ENCODE results near the gene RNF13.
"Not testable (repeated sequence)": the region's sequence is repeated elsewhere in the genome, so short reads cannot be mapped to it uniquely, and the experiment has no call there.

RNF13 gene

DNA sequence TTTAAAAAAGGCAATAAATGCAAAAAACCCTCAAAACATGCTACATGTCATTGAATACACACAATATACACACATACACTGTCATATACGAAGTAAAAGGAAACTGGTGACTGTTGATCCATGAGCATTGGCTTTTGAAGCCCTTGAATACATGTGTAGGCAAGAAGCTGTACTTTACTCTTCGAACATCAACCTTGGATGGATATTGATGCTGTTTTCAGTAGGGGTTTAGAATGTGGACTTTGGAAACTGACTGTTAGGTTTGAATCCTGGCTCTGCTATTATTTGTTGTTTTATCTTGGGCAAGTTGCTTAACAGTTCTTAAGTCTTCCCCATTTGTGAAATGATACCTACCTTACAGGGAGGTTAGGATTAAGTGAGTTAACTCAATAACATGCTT lies 30.5 kb downstream of the RNF13 start:
- no peak for DNase-seq (ENCODE audit: low read depth)

DNA sequence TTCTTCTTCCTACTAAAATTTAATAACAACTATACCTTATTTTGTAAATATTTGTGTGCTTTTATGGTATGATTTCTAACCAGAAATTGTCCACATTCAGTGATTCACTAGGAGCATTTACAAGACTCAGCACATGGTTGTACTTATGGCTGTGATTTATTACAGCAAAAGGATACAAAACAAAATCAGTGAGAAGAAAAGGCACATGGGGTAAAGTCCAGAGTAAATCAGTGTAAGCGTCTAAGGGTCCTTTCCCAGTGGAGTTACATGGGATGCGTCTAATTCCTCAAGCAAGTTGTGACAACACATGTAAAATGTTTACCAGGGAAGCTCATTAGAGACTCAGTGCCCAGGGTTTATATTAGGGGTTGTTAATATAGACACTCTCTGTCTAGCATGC lies 31.1 kb downstream of the RNF13 start:
- DNase-seq (ENCODE audit: low read depth), result no peak

DNA sequence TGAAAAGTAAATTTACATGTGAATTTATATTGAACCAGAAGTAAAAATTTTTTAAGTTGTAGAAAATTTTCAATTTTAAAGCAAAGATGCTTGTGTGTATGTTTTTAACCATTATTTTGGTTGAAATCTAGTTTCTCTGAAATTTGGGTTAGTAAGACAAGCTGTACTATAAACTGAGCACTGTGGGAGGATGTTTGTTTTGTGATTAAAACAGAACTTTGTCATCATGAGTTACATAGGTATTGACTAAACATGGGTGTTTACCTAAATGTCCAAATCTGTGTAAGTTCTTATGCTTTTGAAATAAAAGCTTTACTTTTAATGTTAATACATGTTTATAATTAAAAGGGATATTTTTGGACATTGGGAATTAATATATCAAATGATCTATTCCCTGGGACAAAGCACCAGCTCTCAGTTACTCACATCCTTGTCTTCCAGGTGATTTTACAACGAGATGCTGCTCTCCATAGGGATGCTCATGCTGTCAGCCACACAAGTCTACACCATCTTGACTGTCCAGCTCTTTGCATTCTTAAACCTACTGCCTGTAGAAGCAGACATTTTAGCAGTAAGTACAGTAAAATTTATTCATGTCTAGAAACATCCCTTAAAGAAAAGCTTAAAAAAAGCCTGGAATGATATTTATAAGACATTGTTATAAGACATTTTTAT lies 32.7 kb downstream of the RNF13 start:
- no peak for DNase-seq (ENCODE audit: low read depth)

DNA sequence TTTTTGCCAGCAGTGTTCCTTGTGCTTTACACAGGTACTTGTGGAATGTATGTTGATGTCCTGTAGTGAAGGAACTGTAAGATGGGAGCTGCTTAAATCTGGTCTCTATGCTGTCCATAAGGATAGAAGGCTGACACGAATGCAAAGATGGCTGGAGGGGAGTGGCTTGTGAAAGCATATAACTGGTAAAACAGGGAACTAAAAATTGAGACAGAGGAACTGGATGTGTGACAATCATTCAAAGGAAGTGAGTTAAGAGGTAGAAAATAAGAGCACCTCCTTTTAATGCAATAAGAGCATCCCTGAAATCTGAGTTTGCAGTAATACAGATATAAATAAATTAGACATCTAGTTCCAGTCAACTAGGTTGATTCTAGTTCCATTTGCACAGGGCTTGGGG lies 35.2 kb downstream of the RNF13 start:
- DNase-seq (ENCODE audit: low read depth), result no peak

DNA sequence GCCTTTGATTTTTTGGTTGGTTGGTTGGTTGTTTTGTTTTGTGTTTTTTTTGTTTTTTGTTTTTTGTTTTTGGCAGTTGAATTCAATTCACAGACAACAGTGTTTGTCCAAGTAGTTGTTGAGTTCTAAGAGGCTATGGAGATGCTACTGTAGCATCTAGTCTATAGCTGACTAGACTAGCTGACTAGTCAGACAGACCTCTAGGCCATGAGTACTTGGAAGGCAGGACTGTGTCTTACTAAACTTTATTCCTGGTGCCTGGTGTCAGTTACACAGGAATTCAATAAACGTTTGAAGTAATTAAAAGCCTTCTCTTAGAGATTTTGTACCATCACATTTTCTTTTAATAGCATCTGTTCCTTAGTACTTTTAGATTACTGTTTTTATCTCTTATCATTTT lies 35.7 kb downstream of the RNF13 start:
- DNase-seq (ENCODE audit: low read depth), result no peak

DNA sequence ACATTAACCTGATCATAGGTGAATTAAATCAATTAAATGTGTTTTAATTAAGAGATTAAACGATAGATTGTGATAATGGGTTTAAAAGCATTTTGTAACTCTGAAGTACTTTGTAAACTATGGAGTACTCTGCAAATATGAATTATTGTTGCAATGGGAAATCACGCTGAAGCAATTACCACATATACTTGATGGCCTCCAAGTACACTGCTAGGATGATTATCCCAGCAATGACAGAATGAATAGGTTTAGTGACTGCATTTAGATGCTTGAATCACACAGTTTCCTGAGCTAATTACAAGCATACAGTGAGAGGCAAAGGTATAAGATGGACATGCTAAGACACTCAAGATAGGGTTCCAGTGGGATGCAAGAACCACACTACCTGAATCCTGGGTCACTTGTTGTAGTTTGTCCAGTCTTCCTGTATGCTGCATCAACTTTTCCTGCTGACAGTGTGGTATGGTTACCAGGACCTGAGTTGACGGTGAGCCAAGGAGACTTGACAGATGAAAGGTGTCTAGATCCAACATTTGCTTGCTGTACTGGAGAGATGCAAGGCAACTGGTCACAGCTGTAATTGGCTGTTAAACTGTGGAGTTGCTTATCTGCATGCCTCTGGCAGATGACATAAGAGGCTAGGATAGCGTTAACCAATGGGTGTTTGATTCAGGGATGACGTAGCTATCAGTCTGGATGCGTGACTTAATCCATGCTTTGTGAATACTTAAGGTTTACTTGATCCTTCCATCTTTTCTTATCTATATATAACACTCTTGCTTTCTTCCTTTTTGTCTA lies 38.0 kb downstream of the RNF13 start:
- no peak for DNase-seq (ENCODE audit: low read depth)

DNA sequence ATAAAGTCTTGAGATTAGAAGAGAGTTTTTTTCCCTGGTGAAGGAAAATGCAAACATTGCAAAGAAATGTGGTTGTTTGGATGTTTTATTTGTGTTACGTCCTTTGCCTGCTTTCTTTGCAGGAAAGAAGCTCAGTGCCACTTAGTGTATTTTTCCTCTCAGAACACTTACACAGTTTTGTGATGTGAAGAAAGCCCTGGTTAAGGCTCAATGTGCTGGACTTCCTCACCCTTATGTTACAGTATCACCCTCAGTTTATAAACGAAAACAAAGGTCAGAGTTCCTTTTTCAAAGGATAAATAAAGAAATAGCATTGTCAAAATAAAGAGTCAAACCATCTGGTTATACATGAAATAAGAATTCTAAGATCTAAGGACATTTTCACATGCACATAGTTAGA lies 45.9 kb downstream of the RNF13 start:
- no peak for DNase-seq (ENCODE audit: low read depth)

DNA sequence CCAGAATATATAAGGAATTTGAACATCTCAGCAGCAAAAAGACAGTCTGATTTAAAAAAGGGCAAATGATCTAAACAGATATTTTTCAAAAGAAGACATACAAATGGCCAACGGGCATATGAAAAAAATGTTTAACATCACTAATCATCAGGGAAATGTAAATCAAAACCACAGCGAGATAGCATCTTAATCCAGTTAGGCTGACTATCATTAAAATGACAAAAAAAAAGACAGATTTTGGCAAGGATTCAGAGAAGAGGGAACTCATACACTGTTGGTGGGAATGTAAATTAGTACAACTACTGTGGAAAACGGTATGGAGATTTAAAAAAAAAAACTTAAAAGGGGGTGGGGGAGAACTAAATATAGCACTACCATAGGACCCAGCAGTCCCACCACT lies 47.9 kb downstream of the RNF13 start:
- DNase-seq (ENCODE audit: low read depth), result no peak

DNA sequence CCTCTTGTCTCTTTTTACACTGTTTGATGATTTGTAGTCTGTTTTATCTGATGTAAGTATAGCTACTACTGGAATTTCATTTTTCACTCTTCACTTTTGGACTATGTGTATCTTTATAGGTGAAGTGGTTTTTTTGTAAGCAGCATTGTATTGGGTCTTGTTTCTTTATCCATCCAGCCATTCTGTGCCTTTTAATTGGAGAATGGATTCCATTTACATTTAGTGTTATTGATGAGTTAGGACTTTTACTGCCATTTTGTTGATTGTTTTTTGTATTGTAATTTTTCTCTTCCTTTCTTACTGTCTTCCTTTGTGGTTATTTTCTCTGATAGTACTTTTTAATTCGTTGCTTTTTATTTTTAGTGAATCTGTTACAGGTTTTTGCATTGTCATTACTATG lies 54.5 kb downstream of the RNF13 start:
- no peak for DNase-seq (ENCODE audit: low read depth)

DNA sequence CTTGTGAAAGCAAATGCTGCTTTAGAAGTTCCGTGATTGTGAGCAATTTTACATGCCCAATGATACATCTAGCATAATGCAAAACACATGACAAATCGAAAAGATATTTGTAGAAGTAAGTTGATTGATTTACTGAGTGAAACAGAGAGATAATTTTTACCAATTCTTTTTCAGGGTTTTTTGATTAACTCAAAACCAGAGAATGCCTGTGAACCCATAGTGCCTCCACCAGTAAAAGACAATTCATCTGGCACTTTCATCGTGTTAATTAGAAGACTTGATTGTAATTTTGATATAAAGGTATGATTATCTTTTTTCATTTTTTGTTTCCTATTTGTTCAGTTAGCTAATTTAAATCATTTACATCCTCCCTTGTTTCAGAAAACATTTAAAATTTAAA lies 58.8 kb downstream of the RNF13 start:
- no peak for DNase-seq (ENCODE audit: low read depth)

DNA sequence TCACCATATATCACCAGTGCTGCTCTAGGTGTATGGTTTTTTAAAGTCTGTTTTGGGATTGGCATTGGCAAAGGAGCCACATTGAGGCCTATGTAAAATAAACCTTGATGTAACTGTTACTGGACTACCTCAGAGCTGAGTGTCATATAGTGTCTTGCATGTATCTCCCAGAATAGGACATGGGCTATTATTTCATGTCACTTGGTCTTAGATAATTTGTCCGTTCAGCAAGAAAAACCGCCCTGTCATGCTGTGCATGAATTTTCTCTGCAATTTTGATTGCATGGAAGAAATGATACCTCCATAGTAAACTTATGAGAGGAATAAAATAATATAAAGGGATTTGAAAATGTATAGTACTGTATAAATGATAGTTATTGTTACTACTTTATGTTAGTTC lies 59.6 kb downstream of the RNF13 start:
- no peak for DNase-seq (ENCODE audit: low read depth)

DNA sequence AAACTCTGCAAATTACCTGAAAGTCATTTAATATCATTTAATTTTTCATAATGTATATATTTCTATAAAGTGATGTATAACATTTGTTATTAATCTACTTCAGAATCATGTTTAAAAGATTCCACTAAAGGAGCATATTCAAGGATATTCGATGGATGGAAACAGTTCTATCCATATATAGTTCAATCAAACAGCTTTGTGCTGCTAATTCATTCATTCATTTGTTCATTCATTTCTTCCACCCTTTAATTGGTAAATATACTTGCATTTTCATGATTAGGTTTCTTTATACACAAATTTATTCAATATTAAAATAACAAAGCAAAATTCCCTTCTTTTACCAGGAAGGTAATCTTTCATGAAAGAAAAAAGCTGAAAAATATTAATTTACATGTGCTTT lies 64.7 kb downstream of the RNF13 start:
- DNase-seq (ENCODE audit: low read depth), result no peak

DNA sequence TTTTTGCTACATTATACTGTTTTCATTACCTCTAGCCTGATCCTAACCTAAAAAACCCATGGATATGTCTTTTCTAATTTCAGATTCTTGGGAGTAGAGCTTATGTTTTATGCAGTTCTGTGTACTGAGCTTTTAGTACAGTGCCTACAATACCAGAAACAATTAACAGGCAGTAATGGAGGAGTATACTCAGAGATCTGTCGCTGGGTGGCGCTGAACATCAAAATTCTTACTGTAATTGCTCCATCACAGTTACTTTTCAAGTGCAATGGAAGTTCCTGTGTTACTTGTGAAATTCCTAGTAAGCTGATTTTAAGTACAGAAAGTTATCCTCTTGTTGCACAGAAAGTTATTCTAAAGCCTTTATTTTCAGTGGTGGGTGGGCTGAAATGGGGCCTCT lies 66.9 kb downstream of the RNF13 start:
- DNase-seq (ENCODE audit: low read depth), result no peak

DNA sequence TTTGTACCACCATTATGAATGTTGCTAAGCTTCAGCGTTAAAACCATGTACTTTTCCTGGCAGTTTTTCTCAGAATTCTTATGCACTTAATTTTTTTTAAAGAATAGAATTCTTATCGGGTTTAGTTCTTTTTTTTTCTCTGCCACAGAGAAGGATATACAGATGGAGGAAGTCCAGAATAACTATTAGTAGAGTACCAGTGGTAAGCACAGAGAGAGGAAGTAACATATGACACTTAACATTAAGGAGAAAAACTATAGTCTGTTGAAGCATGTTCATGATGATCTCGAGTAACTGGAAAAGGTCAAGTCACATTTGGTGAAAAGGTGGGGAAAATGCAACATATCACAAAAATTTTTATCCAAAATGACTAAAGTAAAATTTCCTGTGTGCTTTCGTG lies 68.9 kb downstream of the RNF13 start:
- DNase-seq (ENCODE audit: low read depth), result no peak

DNA sequence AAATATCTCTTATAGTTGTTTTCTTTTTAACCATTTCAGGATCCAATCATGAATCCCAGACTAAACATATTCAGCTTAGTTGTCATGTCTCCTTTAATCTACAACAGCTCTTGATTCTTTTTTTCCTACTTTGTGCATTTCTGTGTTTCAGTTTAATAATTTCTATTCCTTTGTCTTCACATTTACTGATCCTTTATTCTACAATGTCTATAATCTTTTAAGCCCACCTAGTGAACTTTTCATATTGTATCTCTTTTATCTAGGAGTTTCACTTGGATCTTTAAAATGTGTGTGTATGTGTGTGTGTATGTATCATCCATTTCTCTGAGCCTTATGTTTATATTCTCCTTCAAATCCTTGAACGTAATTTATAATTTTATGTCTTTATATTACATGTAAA lies 70.1 kb downstream of the RNF13 start:
- DNase-seq (ENCODE audit: low read depth), result no peak

DNA sequence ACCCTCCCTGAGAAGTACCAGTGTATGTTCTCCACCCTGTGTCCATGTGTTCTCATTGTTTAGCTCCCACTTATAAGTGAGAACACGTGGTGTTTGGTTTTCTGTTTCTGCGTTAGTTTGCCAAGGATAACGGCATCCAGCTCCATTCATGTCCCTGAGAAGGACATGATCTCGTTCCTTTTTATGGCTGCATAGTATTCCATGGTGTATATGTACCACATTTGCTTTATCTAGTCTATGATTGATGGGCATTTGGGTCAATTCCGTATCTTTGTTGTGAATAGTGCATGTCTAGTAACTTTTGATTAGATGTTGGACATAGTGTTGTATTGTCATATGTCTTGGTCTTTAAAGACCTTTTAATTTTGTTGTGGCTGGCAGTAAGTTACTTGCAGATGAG lies 70.8 kb downstream of the RNF13 start:
- DNase-seq (ENCODE audit: low read depth), result not testable (repeated sequence)

DNA sequence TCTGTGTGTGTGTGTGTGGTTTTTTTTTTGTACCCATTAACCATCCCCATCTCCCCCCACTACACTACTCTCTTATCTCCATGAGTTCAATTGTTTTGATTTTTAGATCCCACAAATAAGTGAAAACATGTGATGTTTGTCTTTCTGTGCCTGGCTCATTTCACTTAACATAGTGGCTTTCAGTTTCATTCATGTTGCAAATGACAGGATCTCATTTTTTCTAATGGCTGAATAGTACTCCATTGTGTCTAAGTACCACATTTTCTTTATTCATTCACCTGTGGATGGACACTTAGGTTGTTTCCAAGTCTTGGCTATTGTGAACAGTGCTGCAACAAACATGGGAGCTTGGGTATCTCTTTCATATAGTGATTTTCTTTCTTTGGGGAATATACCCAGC lies 71.8 kb downstream of the RNF13 start:
- not testable (repeated sequence) for DNase-seq (ENCODE audit: low read depth)

DNA sequence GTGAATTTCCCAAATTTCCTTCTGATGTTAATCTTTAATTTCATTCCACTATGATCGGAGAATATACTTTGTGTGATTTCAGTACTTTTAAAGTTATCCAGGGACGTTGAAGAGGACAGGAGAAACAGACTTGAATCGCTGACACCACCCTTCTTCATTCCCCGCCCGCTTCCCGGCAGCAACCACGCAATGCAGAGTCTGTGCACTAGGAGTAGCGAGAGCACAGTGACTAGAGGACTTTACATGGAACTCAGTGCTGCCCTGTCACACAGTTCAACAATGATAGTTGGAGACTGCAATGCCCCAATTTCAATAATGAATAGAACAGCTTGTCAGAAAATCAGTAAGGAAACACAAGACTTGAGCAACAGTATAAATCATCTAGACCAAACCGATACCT lies 73.9 kb downstream of the RNF13 start:
- no peak for DNase-seq (ENCODE audit: low read depth)

DNA sequence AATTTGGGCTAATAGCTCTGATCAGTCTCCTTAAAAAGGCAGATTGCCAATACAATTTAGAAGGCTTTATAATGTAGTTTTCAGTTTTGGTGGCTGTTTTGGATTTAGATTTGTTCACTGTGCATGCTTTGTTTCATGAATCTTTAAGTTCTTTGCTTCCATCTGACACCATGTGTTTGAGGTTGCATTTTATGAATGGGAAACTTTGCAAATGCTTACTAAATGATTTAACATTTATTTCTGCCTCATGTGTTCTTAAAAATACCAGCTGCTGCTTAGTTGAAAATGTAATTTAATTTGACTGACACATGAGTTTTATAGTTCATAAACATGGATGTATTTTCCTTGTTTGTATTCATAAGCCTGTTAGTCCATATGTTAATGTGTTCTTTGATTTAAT lies 78.6 kb downstream of the RNF13 start:
- DNase-seq (ENCODE audit: low read depth), result no peak

DNA sequence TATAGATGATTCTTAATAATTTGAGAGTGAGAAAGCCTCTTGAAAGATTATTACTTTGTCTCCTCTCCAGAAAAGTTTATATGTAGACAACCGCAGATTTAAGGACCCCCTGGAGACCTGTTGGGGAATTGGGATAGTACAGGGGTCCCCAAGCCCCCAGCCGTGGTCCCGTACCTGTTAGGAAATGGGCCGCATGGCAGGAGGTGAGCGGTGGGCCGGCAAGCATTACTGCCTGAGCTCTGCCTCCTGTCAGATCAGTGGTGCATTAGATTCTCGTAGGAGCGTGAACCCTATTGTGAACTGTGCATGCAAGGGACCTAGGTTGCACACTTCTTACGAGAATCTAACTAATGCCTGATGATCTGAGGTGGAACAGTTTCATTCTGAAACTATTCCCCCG lies 79.4 kb downstream of the RNF13 start:
- DNase-seq (ENCODE audit: low read depth), result no peak

DNA sequence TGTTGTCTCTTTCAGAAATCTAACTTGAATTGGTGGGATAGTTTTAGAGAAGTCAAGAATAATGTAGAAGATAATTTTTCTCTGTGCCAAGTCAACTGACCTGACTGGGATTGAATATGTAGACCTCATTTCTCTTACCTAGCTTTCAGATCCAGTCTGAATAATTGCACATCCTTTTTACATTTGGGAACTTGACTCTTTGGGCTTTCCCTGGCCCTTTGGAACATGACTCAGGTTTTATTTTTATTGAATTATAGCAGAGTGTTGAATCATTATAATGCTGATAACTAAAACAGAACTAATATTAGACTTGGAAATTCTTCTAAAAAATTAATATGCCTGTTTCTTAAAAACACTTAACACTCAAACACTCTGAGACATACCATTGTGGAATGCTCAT lies 81.2 kb downstream of the RNF13 start:
- no peak for DNase-seq (ENCODE audit: low read depth)

DNA sequence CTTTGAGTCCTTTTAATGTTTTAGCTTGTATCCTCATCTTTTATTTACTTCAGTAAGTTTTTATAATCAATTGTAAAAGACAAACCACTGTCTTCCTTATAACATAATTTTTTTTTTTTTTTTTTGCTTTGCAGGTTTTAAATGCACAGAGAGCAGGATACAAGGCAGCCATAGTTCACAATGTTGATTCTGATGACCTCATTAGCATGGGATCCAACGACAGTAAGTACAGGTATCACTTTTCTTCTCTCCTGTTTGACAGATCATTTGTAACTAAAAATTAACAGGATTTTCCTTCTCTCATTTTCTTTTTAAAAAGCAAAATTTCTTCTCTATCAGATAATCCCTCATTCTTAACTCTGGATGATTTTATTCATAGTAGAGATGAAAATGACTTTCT lies 82.3 kb downstream of the RNF13 start:
- DNase-seq (ENCODE audit: low read depth), result no peak

DNA sequence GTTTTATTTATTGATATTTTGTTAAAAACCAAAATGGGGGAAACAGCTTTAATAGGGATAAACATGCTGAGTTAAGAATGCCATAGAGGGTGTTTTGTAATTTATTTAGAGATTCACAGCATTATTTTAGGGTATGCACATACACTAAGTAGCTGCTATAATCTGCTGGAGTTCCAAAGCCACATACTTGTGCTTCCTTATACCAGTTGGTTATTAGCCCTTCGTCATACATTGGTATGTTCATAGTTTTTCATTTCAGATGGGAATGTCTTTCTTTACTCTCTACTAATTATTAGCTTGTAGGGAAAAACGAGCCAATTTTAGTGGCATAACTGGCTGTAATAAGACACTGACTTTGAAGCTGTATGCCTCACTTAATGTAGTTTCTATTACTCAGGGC lies 82.8 kb downstream of the RNF13 start:
- no peak for DNase-seq (ENCODE audit: low read depth)

DNA sequence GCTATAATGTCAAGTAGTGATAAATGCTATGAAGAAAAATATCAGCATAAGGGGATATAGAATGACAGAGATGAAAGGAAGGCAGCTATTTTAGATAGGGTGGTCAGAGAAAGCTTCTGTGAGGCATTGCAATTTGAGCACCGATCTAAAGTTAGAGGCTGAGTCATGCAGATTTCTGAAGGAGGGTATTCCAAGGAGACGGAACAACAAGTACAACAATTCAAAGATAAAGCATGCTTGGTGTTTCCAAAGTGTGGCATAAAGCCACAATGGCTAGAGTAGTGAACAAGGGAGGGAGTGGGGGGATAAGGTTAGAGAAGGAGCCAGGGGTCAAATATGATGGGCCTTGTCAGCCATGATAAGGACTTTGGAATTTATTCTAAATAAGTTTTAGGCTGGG lies 85.8 kb downstream of the RNF13 start:
- DNase-seq (ENCODE audit: low read depth), result no peak

Measured in activated T-helper 1 cell treated with Interleukin-2 at 50 U/mL for 16 hours (primary cell).